Muscle of leg (tissue), 11 donors: ENCODE data around the gene ANK2. TPM values are rescaled to one million over a fixed set of nuclear protein-coding genes. Genes with fewer than 3 reads are reported as not detected.

Experiments
- DNase-seq: peaks from one replicate; pipeline ENCODE4 v3.0.0; 2013
- H3K27ac ChIP-seq: one replicate; pipeline ENCODE4 v1.5.1; 2013; ENCODE audit warnings: mild to moderate bottlenecking, low read length, control low read depth
- H3K27me3 ChIP-seq: one replicate; pipeline ENCODE4 v1.6.1; 2013; ENCODE audit warnings: low read length; ENCODE audit not compliant: control insufficient read depth, insufficient read depth
- H3K36me3 ChIP-seq: one replicate; pipeline ENCODE4 v1.6.1; 2013; ENCODE audit warnings: low read length; ENCODE audit not compliant: control insufficient read depth, insufficient read depth
- H3K4me1 ChIP-seq: one replicate; pipeline ENCODE4 v1.6.1; 2013; ENCODE audit warnings: low read length; ENCODE audit not compliant: control insufficient read depth, insufficient read depth
- H3K4me3 ChIP-seq: one replicate; pipeline ENCODE4 v1.5.1; 2013; ENCODE audit warnings: low read length, control low read depth
- H3K9me3 ChIP-seq: replicated peaks from 2 replicates; pipeline ENCODE4 v1.6.1; 2013; ENCODE audit warnings: low read depth, low read length; ENCODE audit not compliant: control insufficient read depth
- WGBS: methylation state at CpG from one replicate; pipeline ENCODE4 v1.1.5; 2013; ENCODE audit warnings: missing lambda C conversion rate; ENCODE audit not compliant: insufficient coverage; 5-methylcytosine and 5-hydroxymethylcytosine counted together
- polyA plus RNA-seq, 8 donors: library from polyadenylated mRNA; unstranded; fragments of 120-200 nt; gene quantifications; one replicate each; pipeline versions ENCODE4 v1.2.1 to v1.2.3, GENCODE V29; 2013; ENCODE audit warnings: inconsistent platforms in 1 of 8, low replicate concordance in 1 of 8; ENCODE audit not compliant: insufficient read length in 8 of 8, insufficient read depth in 1 of 8
- total RNA-seq: library from RNA; stranded (reverse); fragments of 120-200 nt; gene quantifications from one replicate; pipeline ENCODE4 v1.2.4, GENCODE V29; 2013

The ANK2 gene
- total and polyA plus RNA-seq, 9 donors, result 160 to 285 (median 233) TPM

GRCh38 chr4:113043591-113043990, 5.9 kb upstream of the ANK2 start:
- Histone ChIP-seq H3K27ac (no peak overlapping the region), H3K36me3 (no peaks in the 10 kb centered on the region)

GRCh38 chr4:113050371-113050755, 910 bp downstream of the ANK2 start:
- 60% methylated on average over 1 of the region's 2 CpGs for WGBS
- peak; percentile 10 for DNase-seq
- Histone ChIP-seq H3K9me3 (no peaks in the 10 kb centered on the region), H3K27me3 (no peaks in the 10 kb centered on the region), H3K27ac (peak overlapping the region; percentile 68), H3K4me1 (peaks cover 3% of the 10 kb centered on the region), H3K4me3 (peak overlapping the region; percentile 43), H3K36me3 (no peaks in the 10 kb centered on the region)

More at GRCh38 chr4:113043591-113043990, 5.9 kb upstream of the ANK2 start:
- Histone ChIP-seq H3K4me1 (no peaks in the 10 kb centered on the region), H3K4me3 (no peak overlapping the region), H3K9me3 (peaks cover 2% of the 10 kb centered on the region), H3K27me3 (no peaks in the 10 kb centered on the region)
- no peak for DNase-seq

GRCh38 chr4:113050837-113051236, 1.4 kb downstream of the ANK2 start:
- no peak for DNase-seq
- Histone ChIP-seq H3K27me3 (no peaks in the 10 kb centered on the region), H3K4me1 (peaks cover 3% of the 10 kb centered on the region), H3K4me3 (no peak overlapping the region), H3K9me3 (no peaks in the 10 kb centered on the region), H3K27ac (no peak overlapping the region), H3K36me3 (no peaks in the 10 kb centered on the region)
- no CpG with 5 or more reads among the region's 3 CpGs for WGBS

GRCh38 chr4:113051361-113051760, 1.9 kb downstream of the ANK2 start:
- no peak overlapping the region for H3K4me3 ChIP-seq
- H3K4me1 ChIP-seq, result peaks cover 3% of the 10 kb centered on the region
- no peaks in the 10 kb centered on the region for H3K9me3 ChIP-seq
- WGBS, result no CpG with 5 or more reads among the region's 2 CpGs
- DNase-seq, result no peak
- H3K36me3 ChIP-seq, result no peaks in the 10 kb centered on the region
- H3K27me3 ChIP-seq, result no peaks in the 10 kb centered on the region
- no peak overlapping the region for H3K27ac ChIP-seq

- 76% methylated on average over 6 of the region's 9 CpGs for WGBS
- Histone ChIP-seq H3K4me1 (peaks cover 3% of the 10 kb centered on the region), H3K27me3 (no peaks in the 10 kb centered on the region), H3K27ac (no peak overlapping the region), H3K9me3 (no peaks in the 10 kb centered on the region), H3K36me3 (no peaks in the 10 kb centered on the region), H3K4me3 (no peak overlapping the region)
- no peak for DNase-seq
Measured at GRCh38 chr4:113052379-113052951, 3.0 kb downstream of the ANK2 start.

GRCh38 chr4:113053883-113054282, 4.4 kb downstream of the ANK2 start:
- no peak overlapping the region for H3K27ac ChIP-seq
- DNase-seq, result no peak
- no peaks in the 10 kb centered on the region for H3K36me3 ChIP-seq
- no peak overlapping the region for H3K4me3 ChIP-seq
- no peaks in the 10 kb centered on the region for H3K9me3 ChIP-seq
- H3K4me1 ChIP-seq, result peaks cover 3% of the 10 kb centered on the region
- no peaks in the 10 kb centered on the region for H3K27me3 ChIP-seq

- no CpG with 5 or more reads among the region's 2 CpGs for WGBS
- H3K27me3 ChIP-seq, result no peaks in the 10 kb centered on the region
- no peaks in the 10 kb centered on the region for H3K4me1 ChIP-seq
- no peaks in the 10 kb centered on the region for H3K9me3 ChIP-seq
- H3K4me3 ChIP-seq, result no peak overlapping the region
- H3K36me3 ChIP-seq, result no peaks in the 10 kb centered on the region
- DNase-seq, result no peak
- no peak overlapping the region for H3K27ac ChIP-seq
Measured at GRCh38 chr4:113056318-113056717, 6.9 kb downstream of the ANK2 start.

- H3K27ac ChIP-seq, result no peak overlapping the region
- H3K27me3 ChIP-seq, result no peaks in the 10 kb centered on the region
- no peak overlapping the region for H3K4me3 ChIP-seq
- no peak for DNase-seq
- no peaks in the 10 kb centered on the region for H3K9me3 ChIP-seq
- H3K4me1 ChIP-seq, result no peaks in the 10 kb centered on the region
- H3K36me3 ChIP-seq, result no peaks in the 10 kb centered on the region
- no CpG with 5 or more reads among the region's 1 CpG for WGBS
Measured at GRCh38 chr4:113057891-113058290, 8.4 kb downstream of the ANK2 start.

GRCh38 chr4:113059449-113060182, 10.2 kb downstream of the ANK2 start:
- Histone ChIP-seq H3K4me1 (peaks cover 3% of the 10 kb centered on the region), H3K27me3 (no peaks in the 10 kb centered on the region), H3K27ac (no peak overlapping the region), H3K4me3 (no peak overlapping the region), H3K36me3 (no peaks in the 10 kb centered on the region), H3K9me3 (no peaks in the 10 kb centered on the region)
- no peak for DNase-seq
- no CpG with 5 or more reads among the region's 3 CpGs for WGBS

- Histone ChIP-seq H3K36me3 (no peaks in the 10 kb centered on the region), H3K9me3 (no peaks in the 10 kb centered on the region), H3K27me3 (no peaks in the 10 kb centered on the region), H3K4me3 (no peak overlapping the region), H3K27ac (no peak overlapping the region), H3K4me1 (peaks cover 3% of the 10 kb centered on the region)
- no peak for DNase-seq
Measured at GRCh38 chr4:113060853-113061252, 11.4 kb downstream of the ANK2 start.

GRCh38 chr4:113064244-113064643, 14.8 kb downstream of the ANK2 start:
- no CpG with 5 or more reads among the region's 5 CpGs for WGBS
- Histone ChIP-seq H3K4me3 (no peak overlapping the region), H3K4me1 (peaks cover 3% of the 10 kb centered on the region), H3K27me3 (no peaks in the 10 kb centered on the region), H3K36me3 (no peaks in the 10 kb centered on the region), H3K9me3 (no peaks in the 10 kb centered on the region), H3K27ac (no peak overlapping the region)
- DNase-seq, result peak; percentile 17
